ENCODE measurements around the gene TAS2R10.

DNA sequence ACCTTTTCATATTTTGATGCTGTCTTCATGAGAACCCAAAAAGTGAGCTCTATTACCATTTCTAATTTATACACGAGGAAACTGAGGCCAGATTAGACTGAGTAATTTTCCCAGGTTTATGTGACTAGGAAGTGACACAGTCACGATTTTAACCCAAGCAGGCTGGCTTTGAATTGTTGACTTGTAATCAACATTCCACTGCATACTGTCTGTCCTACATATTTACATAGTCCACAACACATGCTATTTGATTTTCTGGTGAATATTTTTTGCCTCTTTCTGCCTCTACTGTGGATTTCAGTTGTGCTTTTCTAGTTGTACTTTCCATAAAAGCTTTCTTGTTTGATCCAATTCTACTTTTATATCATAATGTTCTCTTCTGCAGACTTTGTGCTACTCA, 31.9 kb downstream of the TAS2R10 start:
- TF ChIP-seq RCOR1 (IDR thresholded peaks at IDR 0.05; ENCODE audit: low read length) (no peak), CTCF (IDR thresholded peaks at IDR 0.05) (no peak), ZBTB33 (IDR thresholded peaks at IDR 0.05; ENCODE audit: borderline replicate concordance, low read depth) (no peak), MEF2A (IDR thresholded peaks at IDR 0.05; ENCODE audit: borderline replicate concordance, low read depth) (no peak), FOSL2 (IDR thresholded peaks at IDR 0.05; ENCODE audit: borderline replicate concordance, low read depth) (no peak), GABPA (IDR thresholded peaks at IDR 0.05; ENCODE audit: low read depth) (no peak), POLR2AphosphoS5 (IDR thresholded peaks at IDR 0.05; ENCODE audit: low read depth, low read length) (no peak), YY1 (IDR thresholded peaks at IDR 0.05; ENCODE audit: low read depth) (no peak)
